HAP-1 (cell line): ENCODE results near the gene TFF2.

Experiments used
- DNase-seq, 2 experiments: peaks; one replicate each; pipeline ENCODE4 v3.0.0-alpha.2; 2016 to 2020; ENCODE audit warnings: low spot score in 2 of 2
- H3K27me3 ChIP-seq: fragments of 250-450 bp; sonication (Bioruptor Pico); 2 replicates; pipeline ENCODE4 v1.5.1; 2020; ENCODE audit warnings: low read depth, mild to moderate bottlenecking, moderate library complexity
- H3K36me3 ChIP-seq: fragments of 250-450 bp; sonication (Bioruptor Pico); replicated peaks from 2 replicates; pipeline ENCODE4 v1.5.1; 2020; ENCODE audit warnings: mild to moderate bottlenecking
- H3K4me1 ChIP-seq: fragments of 250-450 bp; sonication (Bioruptor Pico); 2 replicates; pipeline ENCODE4 v1.5.1; 2020; ENCODE audit warnings: mild to moderate bottlenecking
- H3K4me3 ChIP-seq: fragments of 250-450 bp; sonication (Bioruptor Pico); 2 replicates; pipeline ENCODE4 v1.5.1; 2020; ENCODE audit warnings: mild to moderate bottlenecking, moderate library complexity
- H3K9me3 ChIP-seq: fragments of 250-450 bp; sonication (Bioruptor Pico); 2 replicates; pipeline ENCODE4 v1.5.1; 2020; ENCODE audit warnings: mild to moderate bottlenecking, moderate library complexity
- in situ Hi-C: fragments of 300-500 bp; cut with MboI; formaldehyde crosslinking; loops from 3 replicates; pipeline ENCODE4 v1.14.3; 2020; ENCODE audit warnings: low sequenced_read_pairs, inconsistent platforms, mixed read lengths

The TFF2 gene

GRCh38 chr21:42340187-42341050 lies 10.4 kb downstream of the TFF2 start:
- in situ Hi-C loops: no loop called here
- DNase-seq: no peak
- no peak overlapping the region for H3K4me3 ChIP-seq

GRCh38 chr21:42338729-42339715 lies 11.8 kb downstream of the TFF2 start:
- H3K4me3 ChIP-seq: no peak overlapping the region
- no peaks in the 10 kb centered on the region for H3K36me3 ChIP-seq
- DNase-seq: no peak
- in situ Hi-C loops: no loop called here
- H3K9me3 ChIP-seq: no peaks in the 10 kb centered on the region
- no peaks in the 10 kb centered on the region for H3K4me1 ChIP-seq
- H3K27me3 ChIP-seq: no peaks in the 10 kb centered on the region

More at GRCh38 chr21:42340187-42341050, 10.4 kb downstream of the TFF2 start:
- Histone ChIP-seq H3K9me3 (no peaks in the 10 kb centered on the region), H3K27me3 (no peaks in the 10 kb centered on the region), H3K36me3 (no peaks in the 10 kb centered on the region), H3K4me1 (no peaks in the 10 kb centered on the region)

GRCh38 chr21:42337830-42338728 lies 12.7 kb downstream of the TFF2 start:
- no peaks in the 10 kb centered on the region for H3K4me1 ChIP-seq
- H3K4me3 ChIP-seq: no peak overlapping the region
- in situ Hi-C loops: no loop called here
- no peaks in the 10 kb centered on the region for H3K27me3 ChIP-seq
- H3K36me3 ChIP-seq: no peaks in the 10 kb centered on the region
- peak; percentile 21 to 67 for DNase-seq
- no peaks in the 10 kb centered on the region for H3K9me3 ChIP-seq

- H3K4me3 ChIP-seq: no peak overlapping the region
- in situ Hi-C loops: no loop called here
Observed at GRCh38 chr21:42337276-42337675, 13.5 kb downstream of the TFF2 start.

GRCh38 chr21:42336054-42336453 lies 14.7 kb downstream of the TFF2 start:
- Histone ChIP-seq H3K36me3 (no peaks in the 10 kb centered on the region), H3K27me3 (no peaks in the 10 kb centered on the region), H3K4me3 (no peak overlapping the region), H3K4me1 (no peaks in the 10 kb centered on the region), H3K9me3 (no peaks in the 10 kb centered on the region)
- no peak for DNase-seq
- in situ Hi-C loops: no loop called here

More at GRCh38 chr21:42337276-42337675, 13.5 kb downstream of the TFF2 start:
- Histone ChIP-seq H3K36me3 (no peaks in the 10 kb centered on the region), H3K27me3 (no peaks in the 10 kb centered on the region), H3K4me1 (no peaks in the 10 kb centered on the region), H3K9me3 (no peaks in the 10 kb centered on the region)
- no peak for DNase-seq

- H3K4me3 ChIP-seq: no peak overlapping the region
Observed at GRCh38 chr21:42332557-42333317, 18.1 kb downstream of the TFF2 start.

GRCh38 chr21:42331660-42332059 lies 19.1 kb downstream of the TFF2 start:
- in situ Hi-C loops: no loop called here
- DNase-seq: no peak

More at GRCh38 chr21:42332557-42333317, 18.1 kb downstream of the TFF2 start:
- H3K4me1 ChIP-seq: no peaks in the 10 kb centered on the region
- H3K9me3 ChIP-seq: no peaks in the 10 kb centered on the region
- H3K27me3 ChIP-seq: no peaks in the 10 kb centered on the region
- in situ Hi-C loops: no loop called here
- no peaks in the 10 kb centered on the region for H3K36me3 ChIP-seq
- no peak for DNase-seq

GRCh38 chr21:42330380-42331371 lies 20.1 kb downstream of the TFF2 start:
- H3K27me3 ChIP-seq: no peaks in the 10 kb centered on the region
- in situ Hi-C loops: no loop called here
- H3K4me1 ChIP-seq: no peaks in the 10 kb centered on the region
- no peaks in the 10 kb centered on the region for H3K36me3 ChIP-seq
- H3K9me3 ChIP-seq: no peaks in the 10 kb centered on the region
- DNase-seq: no peak
- no peak overlapping the region for H3K4me3 ChIP-seq

More at GRCh38 chr21:42331660-42332059, 19.1 kb downstream of the TFF2 start:
- Histone ChIP-seq H3K36me3 (no peaks in the 10 kb centered on the region), H3K4me3 (no peak overlapping the region), H3K9me3 (no peaks in the 10 kb centered on the region), H3K27me3 (no peaks in the 10 kb centered on the region), H3K4me1 (no peaks in the 10 kb centered on the region)

GRCh38 chr21:42324896-42325295 lies 25.9 kb downstream of the TFF2 start:
- in situ Hi-C loops: no loop called here

GRCh38 chr21:42321845-42322244 lies 28.9 kb downstream of the TFF2 start:
- Histone ChIP-seq H3K9me3 (no peaks in the 10 kb centered on the region), H3K4me1 (no peaks in the 10 kb centered on the region), H3K4me3 (no peak overlapping the region), H3K36me3 (no peaks in the 10 kb centered on the region), H3K27me3 (no peaks in the 10 kb centered on the region)
- DNase-seq: no peak
- in situ Hi-C loops: no loop called here

More at GRCh38 chr21:42324896-42325295, 25.9 kb downstream of the TFF2 start:
- no peak for DNase-seq
- Histone ChIP-seq H3K4me1 (no peaks in the 10 kb centered on the region), H3K27me3 (no peaks in the 10 kb centered on the region), H3K4me3 (no peak overlapping the region), H3K36me3 (no peaks in the 10 kb centered on the region), H3K9me3 (no peaks in the 10 kb centered on the region)

GRCh38 chr21:42321231-42321630 lies 29.6 kb downstream of the TFF2 start:
- Histone ChIP-seq H3K4me1 (no peaks in the 10 kb centered on the region), H3K9me3 (no peaks in the 10 kb centered on the region), H3K4me3 (no peak overlapping the region), H3K27me3 (no peaks in the 10 kb centered on the region), H3K36me3 (no peaks in the 10 kb centered on the region)
- in situ Hi-C loops: no loop called here
- DNase-seq: no peak

GRCh38 chr21:42320791-42321190 lies 30.0 kb downstream of the TFF2 start:
- in situ Hi-C loops: no loop called here
- H3K9me3 ChIP-seq: no peaks in the 10 kb centered on the region
- no peaks in the 10 kb centered on the region for H3K4me1 ChIP-seq

More at GRCh38 chr21:42320791-42321190, 30.0 kb downstream of the TFF2 start:
- no peak overlapping the region for H3K4me3 ChIP-seq
- H3K27me3 ChIP-seq: no peaks in the 10 kb centered on the region
- no peak for DNase-seq
- H3K36me3 ChIP-seq: no peaks in the 10 kb centered on the region
